ENCODE results near the gene CCDC182.

DNA sequence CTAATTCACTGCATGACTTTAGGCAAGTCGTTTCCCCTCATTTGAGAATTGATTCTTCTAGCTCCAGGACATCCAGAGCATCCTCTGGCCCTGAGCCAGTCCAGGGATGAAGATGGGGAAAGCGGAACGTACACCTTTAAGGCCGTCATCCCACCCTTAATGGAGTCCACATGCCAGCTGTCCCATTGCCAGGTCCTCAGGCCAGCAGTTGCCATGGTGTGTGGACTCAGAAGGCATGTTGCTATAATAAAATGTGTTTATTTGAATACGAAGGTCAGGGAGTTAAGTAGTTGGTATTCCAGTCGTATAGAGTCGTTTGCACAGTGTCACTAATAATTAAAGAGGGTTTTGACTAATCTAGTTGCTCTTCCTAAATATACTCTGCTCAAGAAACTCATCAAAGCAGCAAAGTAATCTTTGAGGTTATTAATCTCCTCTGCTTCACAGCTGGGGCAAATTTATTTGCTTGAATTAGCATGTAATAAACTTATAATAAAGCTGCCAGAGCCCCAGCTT lies 30.4 kb downstream of the CCDC182 start:
- TF ChIP-seq, protein P1, sequence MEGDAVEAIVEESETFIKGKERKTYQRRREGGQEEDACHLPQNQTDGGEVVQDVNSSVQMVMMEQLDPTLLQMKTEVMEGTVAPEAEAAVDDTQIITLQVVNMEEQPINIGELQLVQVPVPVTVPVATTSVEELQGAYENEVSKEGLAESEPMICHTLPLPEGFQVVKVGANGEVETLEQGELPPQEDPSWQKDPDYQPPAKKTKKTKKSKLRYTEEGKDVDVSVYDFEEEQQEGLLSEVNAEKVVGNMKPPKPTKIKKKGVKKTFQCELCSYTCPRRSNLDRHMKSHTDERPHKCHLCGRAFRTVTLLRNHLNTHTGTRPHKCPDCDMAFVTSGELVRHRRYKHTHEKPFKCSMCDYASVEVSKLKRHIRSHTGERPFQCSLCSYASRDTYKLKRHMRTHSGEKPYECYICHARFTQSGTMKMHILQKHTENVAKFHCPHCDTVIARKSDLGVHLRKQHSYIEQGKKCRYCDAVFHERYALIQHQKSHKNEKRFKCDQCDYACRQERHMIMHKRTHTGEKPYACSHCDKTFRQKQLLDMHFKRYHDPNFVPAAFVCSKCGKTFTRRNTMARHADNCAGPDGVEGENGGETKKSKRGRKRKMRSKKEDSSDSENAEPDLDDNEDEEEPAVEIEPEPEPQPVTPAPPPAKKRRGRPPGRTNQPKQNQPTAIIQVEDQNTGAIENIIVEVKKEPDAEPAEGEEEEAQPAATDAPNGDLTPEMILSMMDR (IDR thresholded peaks at IDR 0.05), result no peak
- TF ChIP-seq POLR2A (IDR thresholded peaks at IDR 0.05), result no peak
- no peak for TF ChIP-seq EP300 (IDR thresholded peaks at IDR 0.05; ENCODE audit: low read depth)
- TF ChIP-seq POLR2AphosphoS5 (IDR thresholded peaks at IDR 0.05), result no peak

All from transverse colon (tissue), 4 donors.